HT1080 (cell line): ENCODE measurements around the gene MEIG1. TPM values are rescaled to one million over a fixed set of nuclear protein-coding genes. Genes with fewer than 3 reads are reported as not detected.

Experiments
- total RNA-seq: library from RNA; depleted of rRNA; stranded (reverse); fragments of >200 nt; shearing (Covaris generic); gene quantifications from 2 replicates; pipeline ENCODE4 v1.2.3, GENCODE V29; 2014; rRNA removed

Gene MEIG1
- total RNA-seq, 1 experiment from 2014 or later: not detected

Other genes with a start within 250 kb of the MEIG1 start
- 9.8 and 11.2 TPM in 2 replicates for gene FAM107B, start 184.5 kb upstream of the MEIG1 start, total RNA-seq
- 0.10 and 0.77 TPM in 2 replicates for gene CDNF, start 121.4 kb upstream of the MEIG1 start, total RNA-seq
- 32.3 and 33.0 TPM in 2 replicates for gene HSPA14, start 121.1 kb upstream of the MEIG1 start, total RNA-seq
- gene MSANTD7, start 121.1 kb upstream of the MEIG1 start, total RNA-seq: 25.9 and 26.1 TPM in 2 replicates
- 26.4 and 36.1 TPM in 2 replicates for gene SUV39H2, start 80.5 kb upstream of the MEIG1 start, total RNA-seq
- 4.6 and 10.4 TPM in 2 replicates for gene DCLRE1C, start 5.3 kb upstream of the MEIG1 start, total RNA-seq
- not detected in 2 replicates for gene OLAH, start 84.6 kb downstream of the MEIG1 start, total RNA-seq
- 0.27 and 0.39 TPM in 2 replicates for gene ACBD7, start 129.4 kb downstream of the MEIG1 start, total RNA-seq
- 14.0 and 20.4 TPM in 2 replicates for gene RPP38, start 138.0 kb downstream of the MEIG1 start, total RNA-seq
- 38.1 and 44.0 TPM in 2 replicates for gene NMT2, start 209.3 kb downstream of the MEIG1 start, total RNA-seq